GM19372 (cell line): ENCODE measurements around the gene YBX2.

Experiments used
- ATAC-seq: cut with Tn5 transposase; IDR thresholded peaks from one replicate; pipeline ENCODE4 v1.9.1; 2021; ENCODE audit warnings: mild to moderate bottlenecking, low read depth, moderate library complexity; ENCODE audit not compliant: unreplicated experiment

The YBX2 gene

GRCh38 chr17:7280519-7281073, 13.8 kb downstream of the YBX2 start:
- ATAC-seq = peak; percentile 42

GRCh38 chr17:7279448-7279847, 15.0 kb downstream of the YBX2 start:
- no peak for ATAC-seq

GRCh38 chr17:7266784-7267183, 27.7 kb downstream of the YBX2 start:
- no peak for ATAC-seq

GRCh38 chr17:7263801-7264078, 30.7 kb downstream of the YBX2 start:
- no peak for ATAC-seq

- no peak for ATAC-seq
These were observed 31.3 kb downstream of the YBX2 start for GRCh38 chr17:7262935-7263800.

GRCh38 chr17:7262192-7262934, 32.1 kb downstream of the YBX2 start, which contains the start of gene CLDN7:
Gene CLDN7, minus strand, starts transcription at chr17:7262478. Its CDS starts 435 bp downstream, at chr17:7262043.
- ATAC-seq = no peak

- ATAC-seq = no peak
These were observed 32.9 kb downstream of the YBX2 start for GRCh38 chr17:7261379-7262191.

- ATAC-seq = no peak
These were observed 33.6 kb downstream of the YBX2 start for GRCh38 chr17:7260651-7261378.

GRCh38 chr17:7260151-7260550, 34.3 kb downstream of the YBX2 start:
- no peak for ATAC-seq

- ATAC-seq = no peak
These were observed 34.9 kb downstream of the YBX2 start for GRCh38 chr17:7259555-7259889.

GRCh38 chr17:7258731-7259554, 35.5 kb downstream of the YBX2 start:
- ATAC-seq = no peak

- ATAC-seq = no peak
These were observed 37.5 kb downstream of the YBX2 start for GRCh38 chr17:7256766-7257456.

GRCh38 chr17:7254511-7254910, 39.9 kb downstream of the YBX2 start:
- ATAC-seq = no peak

- ATAC-seq = no peak
These were observed 41.4 kb downstream of the YBX2 start for GRCh38 chr17:7253082-7253481.

- peak; percentile 47 for ATAC-seq
These were observed 42.0 kb downstream of the YBX2 start, which contains the start of gene ELP5 for GRCh38 chr17:7252176-7253043. Gene ELP5, plus strand, starts transcription at chr17:7252215. Its CDS starts 336 bp downstream, at chr17:7252551.

GRCh38 chr17:7251661-7252175, 42.7 kb downstream of the YBX2 start, which contains the start of gene CTDNEP1:
Gene CTDNEP1, minus strand, starts transcription at chr17:7251734. Its CDS starts 438 bp downstream, at chr17:7251296.
- ATAC-seq = peak; percentile 83
